Ovary (tissue), 9 donors: ENCODE data around the gene NAPSA. TPM values are rescaled to one million over a fixed set of nuclear protein-coding genes. Genes with fewer than 3 reads are reported as not detected.

Experiments
- DNase-seq, 5 donors: peaks; one replicate each; pipeline ENCODE4 v3.0.0-alpha.2; 2019 to 2020
- H3K27ac ChIP-seq, 2 donors: fragments of 200-600 bp; one replicate each; pipeline versions ENCODE4 v1.5.1 to v1.8.0; 2019 to 2022
- H3K27me3 ChIP-seq: fragments of 200-600 bp; one replicate; pipeline ENCODE4 v1.8.0; 2022
- H3K36me3 ChIP-seq: fragments of 200-600 bp; sonication (generic); one replicate; pipeline ENCODE4 v1.5.1; 2019
- H3K4me1 ChIP-seq: one replicate; pipeline ENCODE4 v1.8.1; 2013; ENCODE audit warnings: mild to moderate bottlenecking, moderate library complexity; ENCODE audit not compliant: insufficient read depth
- H3K4me3 ChIP-seq: fragments of 200-600 bp; sonication (generic); one replicate; pipeline ENCODE4 v1.5.1; 2017
- H3K9me3 ChIP-seq, 2 donors: fragments of 200-600 bp in 1 of 2; sonication (generic) in 1 of 2; one replicate each; pipeline versions ENCODE4 v1.5.1 to v1.8.1; 2013 to 2019; ENCODE audit warnings: mild to moderate bottlenecking in 1 of 2, moderate library complexity in 1 of 2
- CTCF ChIP-seq, 3 donors: fragments of 450-650 bp in 2 of 3; fragments of 200-600 bp in 1 of 3; IDR thresholded peaks; one replicate each; pipeline versions ENCODE4 v1.5.1 to v1.8.0; 2016 to 2022; ENCODE audit warnings: antibody characterized with exemption in 3 of 3, mild to moderate bottlenecking in 1 of 3
- EP300 ChIP-seq: sonication (generic); formaldehyde crosslinking; IDR thresholded peaks from one replicate; pipeline ENCODE4 v1.6.1; 2017; ENCODE audit warnings: antibody characterized with exemption
- POLR2A ChIP-seq: fragments of 450-650 bp; IDR thresholded peaks from one replicate; pipeline ENCODE4 v1.6.1; 2017; ENCODE audit warnings: antibody characterized with exemption, mild to moderate bottlenecking, moderate library complexity
- WGBS, 3 donors: extraction: QIAGEN DNeasy Blood & Tissue Kit in 1 of 3; methylation state at CpG; one replicate each; pipeline versions ENCODE4 v1.1.5 to v1.1.7; 2013 to 2017; 5-methylcytosine and 5-hydroxymethylcytosine counted together
- intact Hi-C, 4 donors: fragments of 100-400 bp; cut with DNase I; formaldehyde crosslinking; loops; one replicate each; pipeline versions ENCODE4 v1.11.0 to v1.15.1; 2022 to 2023
- polyA plus RNA-seq, 2 donors: library from polyadenylated mRNA; stranded (reverse); fragments of 200-250 nt in 1 of 2; fragments of 350-450 nt in 1 of 2; fragmentation: Illumina TruSeq in 1 of 2; extraction: RNeasy Lipid Tissue Mini Kit (QIAGEN cat#74804) in 1 of 2; gene quantifications; one replicate each; pipeline ENCODE4 v1.2.3, GENCODE V29; 2013 to 2014
- total RNA-seq, 7 donors: library from RNA; depleted of rRNA in 2 of 7; stranded (reverse); fragments of >200 nt in 2 of 7; fragmentation: NEBNext Ultra II Directional in 3 of 7; extraction: Animal tissue kit (Norgen Biotek cat#: 25700) in 3 of 7; gene quantifications; one replicate each; pipeline versions ENCODE4 v1.1.0 to v1.2.4, GENCODE V29; 2016 to 2023
- donor health status: DM: no; HTN: no; CAD: no; lungs with moderate emphysema.
- donor health status: DM: no; HTN: no; CAD: no.
- donor health status: Bipolar disorder and iron deficiency.
- donor health status: DM: yes; HTN: yes; CAD: no.
- donor health status: DM: no; HTN: no; CAD: no.
- donor health status: DM: yes; HTN: yes; CAD: no.

NAPSA gene
- total and polyA plus RNA-seq, 9 donors, result 0.40 to 2.7 (median 0.97) TPM

- H3K9me3 ChIP-seq, result no peaks in the 10 kb centered on the region
- no peak overlapping the region for H3K27ac ChIP-seq
- intact Hi-C loops, result no loop called here
- no peaks in the 10 kb centered on the region for H3K27me3 ChIP-seq
- WGBS, 3 donors, result 94 to 97% (median 97%) methylated on average over 41 of the region's 41 CpGs
- no peak overlapping the region for H3K4me3 ChIP-seq
- TF ChIP-seq POLR2A (no peak), EP300 (no peak), CTCF (IDR thresholded peaks at IDR 0.05) (no peak)
- no peaks in the 10 kb centered on the region for H3K36me3 ChIP-seq
- peak in 1 of 5 donors; percentile 7 for DNase-seq
- no peaks in the 10 kb centered on the region for H3K4me1 ChIP-seq
Measured at GRCh38 chr19:50402544-50403301, 37.3 kb upstream of the NAPSA start.

- 90 to 92% (median 92%) methylated on average over 41 to 48 of the region's 48 CpGs for WGBS, 3 donors
- TF ChIP-seq POLR2A, result no peak
- no peaks in the 10 kb centered on the region for H3K36me3 ChIP-seq
- H3K4me1 ChIP-seq, result no peaks in the 10 kb centered on the region
- H3K27ac ChIP-seq, result no peak overlapping the region
- H3K4me3 ChIP-seq, result no peak overlapping the region
- no peak for DNase-seq
- no peaks in the 10 kb centered on the region for H3K27me3 ChIP-seq
- no peaks in the 10 kb centered on the region for H3K9me3 ChIP-seq
- intact Hi-C loops, result no loop called here
Measured at GRCh38 chr19:50401605-50402450, 36.4 kb upstream of the NAPSA start.

GRCh38 chr19:50399368-50399745, 33.9 kb upstream of the NAPSA start:
- no peak for DNase-seq
- Histone ChIP-seq H3K4me1 (no peaks in the 10 kb centered on the region), H3K4me3 (no peak overlapping the region), H3K36me3 (no peaks in the 10 kb centered on the region), H3K27ac (no peak overlapping the region), H3K27me3 (no peaks in the 10 kb centered on the region), H3K9me3 (no peaks in the 10 kb centered on the region)
- no peak for TF ChIP-seq CTCF (IDR thresholded peaks at IDR 0.05)
- TF ChIP-seq EP300, result no peak
- TF ChIP-seq POLR2A, result no peak
- intact Hi-C loops, result no loop called here
- WGBS, 3 donors, result 95 to 97% (median 96%) methylated on average over 10 of the region's 10 CpGs

- peak in 1 of 5 donors; percentile 6 for DNase-seq
- intact Hi-C loops, result no loop called here
- Histone ChIP-seq H3K4me3 (no peak overlapping the region), H3K4me1 (no peaks in the 10 kb centered on the region), H3K27ac (no peak overlapping the region), H3K36me3 (no peaks in the 10 kb centered on the region), H3K27me3 (no peaks in the 10 kb centered on the region), H3K9me3 (no peaks in the 10 kb centered on the region)
- TF ChIP-seq POLR2A, result no peak
- no peak for TF ChIP-seq CTCF (IDR thresholded peaks at IDR 0.05)
- no peak for TF ChIP-seq EP300
- WGBS, 3 donors, result 82 to 92% (median 89%) methylated on average over 13 of the region's 13 CpGs
Measured at GRCh38 chr19:50398675-50399367, 33.4 kb upstream of the NAPSA start.
